Measurements from ENCODE around the gene CNKSR3. TPM values are rescaled to one million over a fixed set of nuclear protein-coding genes. Genes with fewer than 3 reads are reported as not detected.

The CNKSR3 gene
- total and polyA plus RNA-seq, 2 of the 8 experiments (the other 6 are each of a cell fraction or from before 2014, with no cell fraction given), result 1.2 to 6.2 TPM

GRCh38 chr6:154510144-154510905 lies at the start of gene CNKSR3 (continued):
- TF ChIP-seq CHD7 (IDR thresholded peaks at IDR 0.05; ENCODE audit: insufficient replicate concordance, low read length) (no peak), GABPA (IDR thresholded peaks at IDR 0.05; ENCODE audit: borderline replicate concordance, insufficient read depth, low read length) (no peak), KDM1A (IDR thresholded peaks at IDR 0.05; ENCODE audit: borderline replicate concordance, low read length) (no peak), ZNF274 (IDR thresholded peaks at IDR 0.05; ENCODE audit: borderline replicate concordance, extremely low read depth, low read length) (no peak), CEBPB (IDR thresholded peaks at IDR 0.05; ENCODE audit: low read depth, low read length) (no peak), NRF1 (IDR thresholded peaks at IDR 0.05; ENCODE audit: low read depth, low read length) (0 out of 2 replicates have a peak, but pooled peaks have one; percentile 10), SAP30 (IDR thresholded peaks at IDR 0.05; ENCODE audit: insufficient read depth, insufficient replicate concordance, low read length) (no peak)
